ENCODE data around the gene KCNH1. TPM values are rescaled to one million over a fixed set of nuclear protein-coding genes. Genes with fewer than 3 reads are reported as not detected.

Gene KCNH1
- total and polyA plus RNA-seq, 10 of the 15 experiments (the other 5 are each of a cell fraction or from before 2014, with no cell fraction given): 0.02 to 0.04 (median 0.04) TPM; not detected in 7

DNA sequence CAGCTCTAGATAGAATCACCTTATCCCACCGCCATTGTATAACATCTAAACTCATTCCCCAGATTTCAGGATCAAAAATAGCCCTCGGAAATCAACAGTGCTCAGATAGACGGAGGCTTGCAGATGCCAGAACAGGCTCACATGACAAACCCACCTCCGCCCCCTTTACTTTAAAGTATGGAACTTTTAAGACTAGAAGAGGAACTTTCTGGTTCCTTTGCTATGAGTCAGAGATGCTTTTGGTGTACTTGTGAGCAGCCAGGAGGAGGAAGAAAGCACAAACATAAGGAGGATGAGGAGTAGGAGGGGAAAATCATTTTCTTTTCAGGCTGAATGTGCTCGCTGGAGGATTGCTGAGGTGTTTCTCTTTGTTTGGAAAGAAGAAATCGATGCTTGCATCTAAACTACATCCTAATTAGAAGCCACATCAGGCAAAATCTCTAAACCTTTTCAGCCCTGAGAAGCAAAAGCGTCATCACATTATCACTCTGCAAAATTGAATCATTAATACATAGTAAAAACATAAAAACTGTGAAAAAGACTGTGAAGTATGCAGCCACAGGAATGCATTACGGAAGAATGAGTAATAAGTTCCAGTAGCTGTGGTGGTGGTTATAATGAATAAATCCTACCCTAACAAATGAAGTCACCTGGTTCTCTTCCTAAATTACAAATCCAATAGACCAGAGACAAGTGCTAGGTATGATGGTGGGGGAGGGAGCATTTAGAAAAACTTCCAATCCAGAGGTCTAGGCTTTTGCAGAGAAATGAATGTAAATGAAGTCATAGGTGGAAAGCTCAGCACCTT lies 251.3 kb downstream of the KCNH1 start:
- no peak for TF ChIP-seq SREBF1 (IDR thresholded peaks at IDR 0.05; ENCODE audit: low read length)
- no peak for TF ChIP-seq NRF1 (conservative IDR thresholded peaks at IDR 0.05; ENCODE audit: low read depth, low read length)
- TF ChIP-seq RELA (IDR thresholded peaks at IDR 0.05; ENCODE audit: borderline replicate concordance, partially characterized antibody): no peak
- TF ChIP-seq CREM (IDR thresholded peaks at IDR 0.05; ENCODE audit: low read depth): no peak
- TF ChIP-seq, protein P1, sequence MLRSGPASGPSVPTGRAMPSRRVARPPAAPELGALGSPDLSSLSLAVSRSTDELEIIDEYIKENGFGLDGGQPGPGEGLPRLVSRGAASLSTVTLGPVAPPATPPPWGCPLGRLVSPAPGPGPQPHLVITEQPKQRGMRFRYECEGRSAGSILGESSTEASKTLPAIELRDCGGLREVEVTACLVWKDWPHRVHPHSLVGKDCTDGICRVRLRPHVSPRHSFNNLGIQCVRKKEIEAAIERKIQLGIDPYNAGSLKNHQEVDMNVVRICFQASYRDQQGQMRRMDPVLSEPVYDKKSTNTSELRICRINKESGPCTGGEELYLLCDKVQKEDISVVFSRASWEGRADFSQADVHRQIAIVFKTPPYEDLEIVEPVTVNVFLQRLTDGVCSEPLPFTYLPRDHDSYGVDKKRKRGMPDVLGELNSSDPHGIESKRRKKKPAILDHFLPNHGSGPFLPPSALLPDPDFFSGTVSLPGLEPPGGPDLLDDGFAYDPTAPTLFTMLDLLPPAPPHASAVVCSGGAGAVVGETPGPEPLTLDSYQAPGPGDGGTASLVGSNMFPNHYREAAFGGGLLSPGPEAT (IDR thresholded peaks at IDR 0.05; ENCODE audit: low read depth): no peak
- TF ChIP-seq, protein P2, sequence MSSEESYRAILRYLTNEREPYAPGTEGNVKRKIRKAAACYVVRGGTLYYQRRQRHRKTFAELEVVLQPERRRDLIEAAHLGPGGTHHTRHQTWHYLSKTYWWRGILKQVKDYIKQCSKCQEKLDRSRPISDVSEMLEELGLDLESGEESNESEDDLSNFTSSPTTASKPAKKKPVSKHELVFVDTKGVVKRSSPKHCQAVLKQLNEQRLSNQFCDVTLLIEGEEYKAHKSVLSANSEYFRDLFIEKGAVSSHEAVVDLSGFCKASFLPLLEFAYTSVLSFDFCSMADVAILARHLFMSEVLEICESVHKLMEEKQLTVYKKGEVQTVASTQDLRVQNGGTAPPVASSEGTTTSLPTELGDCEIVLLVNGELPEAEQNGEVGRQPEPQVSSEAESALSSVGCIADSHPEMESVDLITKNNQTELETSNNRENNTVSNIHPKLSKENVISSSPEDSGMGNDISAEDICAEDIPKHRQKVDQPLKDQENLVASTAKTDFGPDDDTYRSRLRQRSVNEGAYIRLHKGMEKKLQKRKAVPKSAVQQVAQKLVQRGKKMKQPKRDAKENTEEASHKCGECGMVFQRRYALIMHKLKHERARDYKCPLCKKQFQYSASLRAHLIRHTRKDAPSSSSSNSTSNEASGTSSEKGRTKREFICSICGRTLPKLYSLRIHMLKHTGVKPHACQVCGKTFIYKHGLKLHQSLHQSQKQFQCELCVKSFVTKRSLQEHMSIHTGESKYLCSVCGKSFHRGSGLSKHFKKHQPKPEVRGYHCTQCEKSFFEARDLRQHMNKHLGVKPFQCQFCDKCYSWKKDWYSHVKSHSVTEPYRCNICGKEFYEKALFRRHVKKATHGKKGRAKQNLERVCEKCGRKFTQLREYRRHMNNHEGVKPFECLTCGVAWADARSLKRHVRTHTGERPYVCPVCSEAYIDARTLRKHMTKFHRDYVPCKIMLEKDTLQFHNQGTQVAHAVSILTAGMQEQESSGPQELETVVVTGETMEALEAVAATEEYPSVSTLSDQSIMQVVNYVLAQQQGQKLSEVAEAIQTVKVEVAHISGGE (CRISPR knock-in tag; IDR thresholded peaks at IDR 0.05): no peak
- TF ChIP-seq MEF2B (IDR thresholded peaks at IDR 0.05; ENCODE audit: partially characterized antibody, poor library complexity, severe bottlenecking): no peak
- TF ChIP-seq HCFC1 (IDR thresholded peaks at IDR 0.05; ENCODE audit: low read length): no peak
- no peak for TF ChIP-seq SRF (IDR thresholded peaks at IDR 0.05; ENCODE audit: low read depth in 2 of 2, low read length in 2 of 2)
- no peak for TF ChIP-seq SIX5 (IDR thresholded peaks at IDR 0.05; ENCODE audit: low read depth, low read length, severe bottlenecking)
- no peak for TF ChIP-seq ZNF384 (IDR thresholded peaks at IDR 0.05; ENCODE audit: borderline replicate concordance, low read depth, low read length)
- TF ChIP-seq NFXL1 (IDR thresholded peaks at IDR 0.05; ENCODE audit: borderline replicate concordance): no peak
- TF ChIP-seq POLR2AphosphoS5 (IDR thresholded peaks at IDR 0.05; ENCODE audit: low read length): no peak
- TF ChIP-seq, protein P3, sequence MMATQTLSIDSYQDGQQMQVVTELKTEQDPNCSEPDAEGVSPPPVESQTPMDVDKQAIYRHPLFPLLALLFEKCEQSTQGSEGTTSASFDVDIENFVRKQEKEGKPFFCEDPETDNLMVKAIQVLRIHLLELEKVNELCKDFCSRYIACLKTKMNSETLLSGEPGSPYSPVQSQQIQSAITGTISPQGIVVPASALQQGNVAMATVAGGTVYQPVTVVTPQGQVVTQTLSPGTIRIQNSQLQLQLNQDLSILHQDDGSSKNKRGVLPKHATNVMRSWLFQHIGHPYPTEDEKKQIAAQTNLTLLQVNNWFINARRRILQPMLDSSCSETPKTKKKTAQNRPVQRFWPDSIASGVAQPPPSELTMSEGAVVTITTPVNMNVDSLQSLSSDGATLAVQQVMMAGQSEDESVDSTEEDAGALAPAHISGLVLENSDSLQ (IDR thresholded peaks at IDR 0.05): no peak
- TF ChIP-seq FOS (IDR thresholded peaks at IDR 0.05; ENCODE audit: borderline replicate concordance, extremely low read depth, insufficient read length): no peak
- TF ChIP-seq ESRRA (IDR thresholded peaks at IDR 0.05; ENCODE audit: low read length): no peak
- TF ChIP-seq JUNB (IDR thresholded peaks at IDR 0.05): no peak
- no peak for TF ChIP-seq IKZF2 (IDR thresholded peaks at IDR 0.05)
- no peak for TF ChIP-seq NBN (IDR thresholded peaks at IDR 0.05)
- FAIRE-seq: no peak
- in situ Hi-C loops (cut with MboI) (no loop called here), intact Hi-C loops (cut with micrococcal nuclease; ENCODE audit: unreplicated experiment) (no loop called here)
- ChIA-PET RAD21 (ENCODE audit: unreplicated experiment) (no interaction called here), POLR2A (no interaction called here), CTCF (interaction anchor here (1.1 to 2.6 kb wide), 2 partner anchors 13 to 17 kb away, joined by 4 to 8 read pairs; no protein-coding TSS in a partner anchor), SMC1A (ENCODE audit: uncharacterized antibody, unreplicated experiment) (no interaction called here)
- no peaks in the 10 kb centered on the region; a peak in 1 of 4 replicates for H3K27me3 ChIP-seq (replicated peaks in 1 of 2; ENCODE audit: control insufficient read depth in 2 of 2, insufficient read depth in 2 of 2, low read length in 1 of 2)
- H3K4me3 ChIP-seq: no peak overlapping the region
- 15% methylated on average over 8 of the region's 8 CpGs for WGBS (ENCODE audit: insufficient coverage, insufficient replicate concordance, low lambda C conversion rate, missing lambda C conversion rate)
- H2AFZ ChIP-seq (ENCODE audit: control insufficient read depth, low read depth, low read length): no peak overlapping the region
- no peak for ATAC-seq
- H3K36me3 ChIP-seq (ENCODE audit: control insufficient read depth in 2 of 2, insufficient read depth in 2 of 2, low read length in 1 of 2): no peaks in the 10 kb centered on the region
- no peaks in the 10 kb centered on the region for H3K9me3 ChIP-seq (replicated peaks; ENCODE audit: control insufficient read depth, insufficient read depth, low read length)
- H4K20me1 ChIP-seq (ENCODE audit: control insufficient read depth, insufficient read depth): no peaks in the 10 kb centered on the region
- no peak for DNase-seq (ENCODE audit: low read depth, low spot score)
- no peak overlapping the region for H3K27ac ChIP-seq (ENCODE audit: control insufficient read depth, insufficient read depth)
- BruUV-seq (replicated peaks): no TSS peak
- no peak overlapping the region for H3K4me2 ChIP-seq (ENCODE audit: control insufficient read depth, insufficient read depth)
- H3K79me2 ChIP-seq (ENCODE audit: control insufficient read depth, insufficient read depth, low read length): no peaks in the 10 kb centered on the region
- H3K9ac ChIP-seq (ENCODE audit: control insufficient read depth, insufficient read depth, low read length): no peak overlapping the region
- H3K4me1 ChIP-seq (ENCODE audit: control insufficient read depth, insufficient read depth, low read length): no peaks in the 10 kb centered on the region

Measured in GM12878 (cell line).